PC-9 (cell line): ENCODE results near the gene RASSF4. TPM values are rescaled to one million over a fixed set of nuclear protein-coding genes. Genes with fewer than 3 reads are reported as not detected.

Experiments used
- BruUV-seq: library from RNA; stranded (reverse); fragments of 400-500 nt; replicated peaks from 2 replicates; lab custom pipeline; 2021; lab: Mats Ljungman, UMichigan
- CTCF ChIA-PET: fragments of 300-600 bp; sonication (Branson Sonifier 250); formaldehyde crosslinking; loops from one replicate; lab custom pipeline; 2022; ENCODE audit warnings: antibody characterized with exemption; lab: Charles Lee
- POLR2A ChIA-PET: fragments of 300-600 bp; sonication (Branson Sonifier 250); formaldehyde crosslinking; loops from one replicate; lab custom pipeline; 2022; ENCODE audit warnings: antibody characterized with exemption; ENCODE audit not compliant: unreplicated experiment; lab: Charles Lee
- DNase-seq, 2 experiments: peaks; one replicate each; pipeline versions ENCODE4 v3.0.0 to v3.0.0-alpha.2; 2015 to 2022; ENCODE audit warnings: mixed read lengths in 1 of 2
- H2AFZ ChIP-seq: fragments of 200-600 bp; sonication (generic); 2 replicates; pipeline ENCODE4 v1.8.1; 2017; ENCODE audit warnings: antibody characterized with exemption
- H3F3A ChIP-seq: fragments of 200-600 bp; sonication (generic); 2 replicates; pipeline ENCODE4 v1.8.1; 2017; ENCODE audit warnings: antibody characterized with exemption, mild to moderate bottlenecking, low read depth; ENCODE audit not compliant: insufficient read depth
- H3K27ac ChIP-seq: fragments of 200-600 bp; sonication (generic); 2 replicates; pipeline ENCODE4 v1.6.1; 2016; ENCODE audit warnings: mixed run types
- H3K27me3 ChIP-seq: fragments of 200-600 bp; sonication (generic); 2 replicates; pipeline ENCODE4 v1.6.1; 2016; ENCODE audit warnings: low read depth, mixed run types; ENCODE audit not compliant: insufficient read depth
- H3K36me3 ChIP-seq: fragments of 200-600 bp; sonication (generic); 2 replicates; pipeline ENCODE4 v1.6.1; 2016; ENCODE audit warnings: low read depth, mixed run types
- H3K4me1 ChIP-seq: fragments of 200-600 bp; sonication (generic); replicated peaks from 2 replicates; pipeline ENCODE4 v1.6.1; 2016; ENCODE audit warnings: mixed run types; ENCODE audit not compliant: insufficient read depth
- H3K4me2 ChIP-seq: fragments of 200-600 bp; sonication (generic); 2 replicates; pipeline ENCODE4 v1.6.1; 2017; ENCODE audit warnings: mixed run types
- H3K4me3 ChIP-seq: fragments of 200-600 bp; sonication (generic); 2 replicates; pipeline ENCODE4 v1.6.1; 2016; ENCODE audit warnings: mixed run types
- H3K79me2 ChIP-seq: fragments of 200-600 bp; sonication (generic); 2 replicates; pipeline ENCODE4 v1.6.1; 2017; ENCODE audit warnings: low read depth, mixed run types
- H3K9me2 ChIP-seq: fragments of 200-600 bp; sonication (generic); 2 replicates; pipeline ENCODE4 v1.8.1; 2017; ENCODE audit warnings: mild to moderate bottlenecking; ENCODE audit not compliant: insufficient read depth
- H3K9me3 ChIP-seq: fragments of 200-600 bp; sonication (generic); 2 replicates; pipeline ENCODE4 v1.8.1; 2016; ENCODE audit warnings: low read depth; ENCODE audit not compliant: insufficient read depth
- H4K20me1 ChIP-seq: fragments of 200-600 bp; sonication (generic); 2 replicates; pipeline ENCODE4 v1.8.1; 2017; ENCODE audit not compliant: insufficient read depth
- EZH2 ChIP-seq: fragments of 200-600 bp; sonication (generic); IDR thresholded peaks from 2 replicates; pipeline ENCODE4 v1.8.0; 2017; ENCODE audit warnings: antibody characterized with exemption, low read depth
- intact Hi-C: fragments of 100-400 bp; cut with micrococcal nuclease; formaldehyde crosslinking; loops from one replicate; pipeline ENCODE4 v1.10.0; 2022; ENCODE audit not compliant: unreplicated experiment
- total RNA-seq: library from RNA; stranded (reverse); gene quantifications from 2 replicates; pipeline ENCODE4 v1.2.3, GENCODE V29; 2021
- TF ChIP-seq, protein P1 (sequence below): fragments of 200-600 bp; sonication (generic); conservative IDR thresholded peaks from 2 replicates; pipeline ENCODE4 v1.6.1; 2017; ENCODE audit warnings: mixed run types, antibody characterized with exemption, mild to moderate bottlenecking, moderate library complexity

RASSF4 gene
- total RNA-seq, 1 experiment from 2014 or later, result 6.5 TPM

DNA sequence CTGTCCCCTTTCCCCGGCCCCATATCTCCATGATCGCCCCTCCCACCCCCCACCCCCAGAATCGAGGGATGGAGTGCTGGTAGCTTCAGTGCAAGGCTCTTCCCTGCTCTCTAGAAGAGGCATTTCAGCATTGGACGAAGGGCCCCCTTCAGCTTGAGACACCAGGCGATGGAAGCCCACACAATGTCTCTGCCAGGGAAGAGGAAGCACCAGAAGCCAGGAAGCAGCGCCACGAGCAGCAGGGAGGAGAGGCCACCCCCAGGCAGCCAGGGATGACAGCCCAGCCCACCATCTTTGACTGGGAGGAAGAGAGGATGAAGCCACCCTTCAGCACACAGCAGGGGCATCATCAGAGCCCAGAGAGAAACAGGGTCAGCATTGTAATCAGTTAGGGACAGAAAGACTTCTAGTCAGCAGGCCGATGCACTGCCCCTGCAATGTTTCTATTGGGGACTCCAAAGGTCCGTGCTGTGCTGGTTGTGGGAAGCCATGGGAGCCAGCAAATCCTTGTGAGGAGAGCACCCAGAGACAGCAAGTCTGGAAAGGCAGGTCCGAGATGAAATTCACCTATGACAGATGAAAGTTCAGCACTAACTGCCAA, 32.8 kb upstream of the RASSF4 start:
- Histone ChIP-seq H3K36me3 (no peaks in the 10 kb centered on the region), H3K9me2 (no peaks in the 10 kb centered on the region), H3K4me1 (no peaks in the 10 kb centered on the region), H3K27me3 (peaks cover 29% of the 10 kb centered on the region; the same call in 1 of the 2 replicates), H4K20me1 (no peaks in the 10 kb centered on the region), H3K9me3 (no peaks in the 10 kb centered on the region), H3F3A (no peaks in the 10 kb centered on the region), H3K4me3 (no peak overlapping the region), H3K4me2 (no peak overlapping the region), H2AFZ (no peak overlapping the region), H3K79me2 (no peaks in the 10 kb centered on the region), H3K27ac (no peak overlapping the region)
- no TSS peak for BruUV-seq
- CTCF ChIA-PET, result no interaction called here
- TF ChIP-seq, protein P1, sequence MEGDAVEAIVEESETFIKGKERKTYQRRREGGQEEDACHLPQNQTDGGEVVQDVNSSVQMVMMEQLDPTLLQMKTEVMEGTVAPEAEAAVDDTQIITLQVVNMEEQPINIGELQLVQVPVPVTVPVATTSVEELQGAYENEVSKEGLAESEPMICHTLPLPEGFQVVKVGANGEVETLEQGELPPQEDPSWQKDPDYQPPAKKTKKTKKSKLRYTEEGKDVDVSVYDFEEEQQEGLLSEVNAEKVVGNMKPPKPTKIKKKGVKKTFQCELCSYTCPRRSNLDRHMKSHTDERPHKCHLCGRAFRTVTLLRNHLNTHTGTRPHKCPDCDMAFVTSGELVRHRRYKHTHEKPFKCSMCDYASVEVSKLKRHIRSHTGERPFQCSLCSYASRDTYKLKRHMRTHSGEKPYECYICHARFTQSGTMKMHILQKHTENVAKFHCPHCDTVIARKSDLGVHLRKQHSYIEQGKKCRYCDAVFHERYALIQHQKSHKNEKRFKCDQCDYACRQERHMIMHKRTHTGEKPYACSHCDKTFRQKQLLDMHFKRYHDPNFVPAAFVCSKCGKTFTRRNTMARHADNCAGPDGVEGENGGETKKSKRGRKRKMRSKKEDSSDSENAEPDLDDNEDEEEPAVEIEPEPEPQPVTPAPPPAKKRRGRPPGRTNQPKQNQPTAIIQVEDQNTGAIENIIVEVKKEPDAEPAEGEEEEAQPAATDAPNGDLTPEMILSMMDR, result no peak
- no peak for TF ChIP-seq EZH2
- intact Hi-C loops, result no loop called here
- no peak for DNase-seq
- POLR2A ChIA-PET, result no interaction called here

DNA sequence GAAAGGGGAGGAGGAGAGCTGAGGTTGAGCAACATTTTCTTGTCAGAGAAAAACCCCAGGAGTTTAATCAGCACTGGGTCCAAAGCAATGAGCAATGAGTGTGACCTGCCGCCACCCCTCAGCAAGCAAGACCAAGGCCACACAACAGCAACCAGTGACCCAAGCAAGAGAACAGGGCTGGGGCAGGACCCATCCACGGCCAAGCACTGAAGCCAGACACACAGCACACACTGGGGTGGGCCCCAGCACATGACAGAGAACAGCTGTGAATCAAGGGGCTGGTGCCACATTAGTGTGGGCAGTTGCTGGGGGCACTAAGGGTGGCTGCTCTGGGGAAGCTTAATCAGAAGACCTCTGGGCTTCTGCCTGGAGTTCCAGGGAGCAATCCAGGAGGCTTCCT, 32.2 kb upstream of the RASSF4 start:
- Histone ChIP-seq H2AFZ (no peak overlapping the region), H3K9me2 (no peaks in the 10 kb centered on the region), H3K4me3 (no peak overlapping the region), H3K36me3 (no peaks in the 10 kb centered on the region), H3K4me1 (no peaks in the 10 kb centered on the region), H3F3A (no peaks in the 10 kb centered on the region), H3K27me3 (peaks cover 29% of the 10 kb centered on the region; the same call in 1 of the 2 replicates), H3K4me2 (no peak overlapping the region), H3K79me2 (no peaks in the 10 kb centered on the region), H4K20me1 (no peaks in the 10 kb centered on the region), H3K9me3 (no peaks in the 10 kb centered on the region), H3K27ac (no peak overlapping the region)
- DNase-seq, result no peak
- CTCF ChIA-PET, result no interaction called here
- TF ChIP-seq, protein P1, result no peak
- no peak for TF ChIP-seq EZH2
- no TSS peak for BruUV-seq
- intact Hi-C loops, result no loop called here
- POLR2A ChIA-PET, result no interaction called here

DNA sequence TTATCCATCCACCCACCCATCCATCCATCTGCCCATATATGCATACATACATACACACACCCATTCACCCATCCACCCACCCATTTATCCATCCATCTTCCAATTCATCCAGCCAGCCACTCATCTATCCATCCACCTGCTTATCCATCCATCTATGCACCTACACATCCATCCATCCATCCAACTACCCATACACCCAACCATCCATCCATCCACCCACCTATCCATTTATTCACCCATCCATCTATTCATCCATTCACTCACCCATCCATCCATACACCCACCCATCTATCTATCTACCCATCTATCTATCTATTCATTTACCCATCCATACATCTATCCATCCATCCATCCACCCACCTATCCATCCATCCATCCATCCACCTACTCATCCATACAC, 31.1 kb upstream of the RASSF4 start:
- no peak overlapping the region for H3K27ac ChIP-seq
- no peak overlapping the region for H3K4me3 ChIP-seq
- CTCF ChIA-PET, result no interaction called here
- H3K9me2 ChIP-seq, result no peaks in the 10 kb centered on the region
- no peak for TF ChIP-seq EZH2
- TF ChIP-seq, protein P1, result no peak
- intact Hi-C loops, result no loop called here
- H3K4me1 ChIP-seq, result no peaks in the 10 kb centered on the region
- no peaks in the 10 kb centered on the region for H4K20me1 ChIP-seq
- no peaks in the 10 kb centered on the region for H3K9me3 ChIP-seq
- no peaks in the 10 kb centered on the region for H3K36me3 ChIP-seq
- peaks cover 19% of the 10 kb centered on the region; the same call in 1 of the 2 replicates for H3K27me3 ChIP-seq
- POLR2A ChIA-PET, result no interaction called here
- no peak overlapping the region for H3K4me2 ChIP-seq
- H3F3A ChIP-seq, result no peaks in the 10 kb centered on the region
- DNase-seq, result no peak
- BruUV-seq, result no TSS peak
- no peaks in the 10 kb centered on the region for H3K79me2 ChIP-seq
- no peak overlapping the region for H2AFZ ChIP-seq
